BJ (cell line): Measurements from ENCODE around the gene COL4A3. TPM values are rescaled to one million over a fixed set of nuclear protein-coding genes. Genes with fewer than 3 reads are reported as not detected.
"Not testable (repeated sequence)": the region's sequence is repeated elsewhere in the genome, so short reads cannot be mapped to it uniquely, and the experiment has no call there.

ENCODE experiments used
- CTCF ChIA-PET: fragments of 350-600 bp; formaldehyde crosslinking; extraction: SDS; loops from one replicate; lab custom pipeline; 2021; ENCODE audit warnings: antibody characterized with exemption, inconsistent platforms; lab: Yijun Ruan, JAX
- POLR2A ChIA-PET: fragments of 300-600 bp; sonication (Branson Sonifier 250); formaldehyde crosslinking; extraction: SDS; loops from one replicate; lab custom pipeline; 2021; ENCODE audit warnings: antibody characterized with exemption; lab: Charles Lee
- DNase-seq: peaks from one replicate; pipeline ENCODE4 v3.0.0-alpha.2; 2011; ENCODE audit warnings: low read depth
- H3K27me3 ChIP-seq: 2 replicates; pipeline ENCODE4 v1.6.0; 2011; ENCODE audit warnings: low read length; ENCODE audit not compliant: control insufficient read depth, insufficient read depth
- H3K36me3 ChIP-seq: 2 replicates; pipeline ENCODE4 v1.5.1; 2011; ENCODE audit warnings: low read length; ENCODE audit not compliant: control insufficient read depth, insufficient read depth
- H3K4me3 ChIP-seq: 2 replicates; pipeline ENCODE4 v1.5.1; 2011; ENCODE audit warnings: low read depth, mild to moderate bottlenecking, control low read depth, low read length
- polyA plus RNA-seq: library from polyadenylated mRNA; depleted of rRNA; stranded (reverse); fragments of >200 nt; gene quantifications from 2 replicates; pipeline ENCODE4 v1.2.3, GENCODE V29; 2011
- TF ChIP-seq, protein P1 (sequence below): IDR thresholded peaks from 2 replicates; pipeline ENCODE4 v1.5.1; 2011; ENCODE audit warnings: low read depth, mild to moderate bottlenecking, control low read depth, inconsistent platforms, low read length, moderate library complexity; ENCODE audit not compliant: insufficient read depth

COL4A3 gene
- polyA plus RNA-seq, 1 experiment, result 0.29 TPM

DNA sequence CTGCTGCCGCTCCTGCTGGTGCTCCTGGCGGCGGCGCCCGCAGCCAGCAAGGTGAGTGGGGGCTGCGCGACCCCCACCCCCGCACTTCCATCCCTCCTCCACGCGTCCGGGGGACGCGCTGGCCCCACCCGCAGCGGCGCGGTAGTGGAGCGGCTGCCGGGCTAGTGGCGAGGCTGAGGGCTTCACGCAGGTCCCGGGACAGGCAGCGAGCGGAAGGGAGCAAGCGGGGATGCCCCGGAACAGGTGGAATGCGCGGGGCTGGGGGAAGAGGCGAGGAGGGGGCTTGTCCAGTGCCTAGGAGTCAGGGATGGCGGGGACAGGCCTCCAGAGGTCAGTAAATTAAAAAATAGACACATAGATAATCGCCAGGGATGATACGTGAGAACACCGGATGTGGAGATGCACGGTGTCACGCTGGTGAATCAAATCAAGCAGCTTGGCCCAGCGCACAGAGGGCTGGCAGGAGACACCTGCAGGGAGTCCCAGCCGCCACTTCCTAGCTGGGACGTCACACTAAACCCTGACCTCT, 403 bp downstream of the COL4A3 start:
- TF ChIP-seq, protein P1, sequence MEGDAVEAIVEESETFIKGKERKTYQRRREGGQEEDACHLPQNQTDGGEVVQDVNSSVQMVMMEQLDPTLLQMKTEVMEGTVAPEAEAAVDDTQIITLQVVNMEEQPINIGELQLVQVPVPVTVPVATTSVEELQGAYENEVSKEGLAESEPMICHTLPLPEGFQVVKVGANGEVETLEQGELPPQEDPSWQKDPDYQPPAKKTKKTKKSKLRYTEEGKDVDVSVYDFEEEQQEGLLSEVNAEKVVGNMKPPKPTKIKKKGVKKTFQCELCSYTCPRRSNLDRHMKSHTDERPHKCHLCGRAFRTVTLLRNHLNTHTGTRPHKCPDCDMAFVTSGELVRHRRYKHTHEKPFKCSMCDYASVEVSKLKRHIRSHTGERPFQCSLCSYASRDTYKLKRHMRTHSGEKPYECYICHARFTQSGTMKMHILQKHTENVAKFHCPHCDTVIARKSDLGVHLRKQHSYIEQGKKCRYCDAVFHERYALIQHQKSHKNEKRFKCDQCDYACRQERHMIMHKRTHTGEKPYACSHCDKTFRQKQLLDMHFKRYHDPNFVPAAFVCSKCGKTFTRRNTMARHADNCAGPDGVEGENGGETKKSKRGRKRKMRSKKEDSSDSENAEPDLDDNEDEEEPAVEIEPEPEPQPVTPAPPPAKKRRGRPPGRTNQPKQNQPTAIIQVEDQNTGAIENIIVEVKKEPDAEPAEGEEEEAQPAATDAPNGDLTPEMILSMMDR, result no peak
- Histone ChIP-seq H3K27me3 (peaks cover 6% of the 10 kb centered on the region), H3K4me3 (peak overlapping the region; percentile 48), H3K36me3 (no peaks in the 10 kb centered on the region)
- ChIA-PET CTCF (no interaction called here), POLR2A (no interaction called here)
- no peak for DNase-seq

- CTCF ChIA-PET, H3K36me3 ChIP-seq, H3K4me3 ChIP-seq, H3K27me3 ChIP-seq, POLR2A ChIA-PET, DNase-seq: not testable (repeated sequence)
Measured at GRCh38 chr2:227171779-227172178, 7.4 kb downstream of the COL4A3 start.

DNA sequence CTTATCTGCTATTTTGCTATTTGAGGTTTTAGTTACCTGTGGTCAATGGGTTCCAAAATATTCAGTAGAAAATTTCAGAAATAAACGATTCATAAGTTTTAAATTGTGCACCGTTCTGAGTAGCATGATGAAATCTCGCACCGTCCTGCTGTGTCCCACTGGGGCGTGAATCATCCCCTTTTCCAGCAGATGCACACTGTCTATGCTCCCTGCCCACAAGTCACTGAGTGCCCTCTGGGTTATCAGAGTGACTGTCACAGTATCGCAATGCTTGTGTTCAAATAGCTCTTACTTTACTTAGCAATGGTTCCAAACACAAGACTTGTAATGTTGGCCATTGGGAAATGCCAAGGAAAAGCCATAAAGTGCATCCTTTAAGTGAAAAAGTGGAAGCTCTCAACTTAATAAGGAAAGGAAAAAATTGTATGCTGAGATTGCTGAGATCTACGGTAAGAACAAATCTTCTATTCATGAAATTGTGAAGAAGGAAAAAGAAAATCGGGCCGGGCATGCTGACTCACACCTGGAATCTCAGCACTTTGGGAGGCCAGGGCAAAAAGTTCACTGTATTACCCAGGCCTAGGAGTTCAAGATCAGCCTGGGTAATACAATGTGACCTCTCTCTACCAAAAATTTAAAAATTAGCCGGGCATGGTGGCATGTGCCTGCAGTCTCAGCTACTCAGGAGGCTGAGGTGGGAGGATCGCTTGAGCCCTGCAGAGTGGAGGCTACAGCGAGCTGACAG, 13.3 kb downstream of the COL4A3 start:
- no peak for DNase-seq
- TF ChIP-seq, protein P1, result no peak
- H3K27me3 ChIP-seq, result no peaks in the 10 kb centered on the region
- CTCF ChIA-PET, result no interaction called here
- no peak overlapping the region for H3K4me3 ChIP-seq
- POLR2A ChIA-PET, result no interaction called here
- no peaks in the 10 kb centered on the region for H3K36me3 ChIP-seq

GRCh38 chr2:227179988-227180685, 15.7 kb downstream of the COL4A3 start:
- CTCF ChIA-PET, result no interaction called here
- H3K36me3 ChIP-seq, result no peaks in the 10 kb centered on the region
- H3K4me3 ChIP-seq, result no peak overlapping the region
- POLR2A ChIA-PET, result no interaction called here
- TF ChIP-seq, protein P1, result no peak
- H3K27me3 ChIP-seq, result no peaks in the 10 kb centered on the region
- DNase-seq, result no peak

DNA sequence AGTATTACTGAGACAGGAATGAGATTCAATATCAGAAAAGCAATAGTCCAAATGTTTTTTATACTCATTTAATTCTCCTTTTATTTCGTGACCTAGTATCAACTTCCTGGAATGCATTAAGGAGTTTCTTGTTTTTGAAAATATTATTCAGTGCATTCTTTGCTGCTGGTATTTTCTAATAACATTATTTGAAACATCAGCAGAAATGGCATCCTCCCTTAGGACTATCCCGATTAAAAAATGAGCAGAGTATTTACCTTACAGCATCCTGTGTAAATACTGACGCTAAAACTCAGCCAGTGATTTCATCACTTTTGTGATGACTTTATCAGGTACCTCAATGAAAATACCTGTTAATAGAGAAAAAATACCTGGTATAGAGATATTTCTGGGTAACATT, 16.3 kb downstream of the COL4A3 start:
- TF ChIP-seq, protein P1, result no peak
- Histone ChIP-seq H3K4me3 (no peak overlapping the region), H3K36me3 (no peaks in the 10 kb centered on the region), H3K27me3 (no peaks in the 10 kb centered on the region)
- POLR2A ChIA-PET, result no interaction called here
- CTCF ChIA-PET, result no interaction called here
- no peak for DNase-seq
